PC-3 (cell line): ENCODE data around the gene SFN.

Experiments
- CTCF ChIP-seq: fragments of 300-600 bp; sonication (generic); conservative IDR thresholded peaks from 2 replicates; pipeline ENCODE4 v1.5.1; 2017; ENCODE audit warnings: antibody characterized with exemption, low read depth, mild to moderate bottlenecking, low read length
- EZH2 ChIP-seq: fragments of 300-600 bp; sonication (generic); IDR thresholded peaks from one replicate; pipeline ENCODE4 v1.6.1; 2017; ENCODE audit warnings: antibody characterized with exemption, mild to moderate bottlenecking, low read length; ENCODE audit not compliant: unreplicated experiment
- EZH2phosphoT487 ChIP-seq: fragments of 300-600 bp; sonication (generic); IDR thresholded peaks from 2 replicates; pipeline ENCODE4 v1.6.1; 2018; ENCODE audit warnings: mild to moderate bottlenecking, antibody characterized with exemption, low read length, borderline replicate concordance

GRCh38 chr1:26827663-26828062 is 35.3 kb upstream of the SFN start:
- no peak for TF ChIP-seq CTCF
- no peak for TF ChIP-seq EZH2
- no peak for TF ChIP-seq EZH2phosphoT487
